Measurements from ENCODE around the gene AKAP8L. TPM values are rescaled to one million over a fixed set of nuclear protein-coding genes. Genes with fewer than 3 reads are reported as not detected.

Gene AKAP8L
- total and polyA plus RNA-seq, 12 donors, result 48.3 to 652 (median 131) TPM

DNA sequence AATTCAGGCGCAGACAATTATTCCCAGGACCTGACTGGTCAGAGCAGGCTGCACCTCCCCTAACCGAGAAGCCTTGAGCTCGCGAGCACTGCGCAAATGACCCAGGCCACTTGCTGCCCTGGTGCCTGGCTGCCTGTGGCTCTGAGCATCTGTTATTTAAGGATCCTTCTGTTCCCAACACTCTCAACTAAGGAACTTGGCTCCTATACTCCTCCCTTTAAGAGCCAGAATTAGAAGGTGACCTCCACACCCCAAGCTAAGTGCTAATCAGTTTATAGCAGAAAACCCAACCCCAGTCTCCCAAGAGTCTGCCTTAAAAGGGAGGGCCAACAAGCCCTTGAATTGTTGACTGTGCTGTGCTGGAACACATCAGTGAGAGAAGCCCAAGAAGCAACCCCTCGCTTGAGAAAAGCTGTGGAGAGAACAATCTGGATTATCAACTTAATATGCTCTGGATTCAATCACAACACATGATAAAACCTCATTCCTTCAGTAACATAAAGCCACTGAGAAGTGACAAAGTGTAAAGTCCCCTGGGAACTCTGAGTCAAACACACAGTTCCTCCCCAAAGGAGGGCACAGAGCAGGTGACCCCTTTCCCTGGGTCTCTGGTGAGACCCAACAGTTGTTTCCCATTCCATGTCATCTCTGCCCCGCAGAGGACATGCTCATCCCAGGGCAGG is 14.6 kb downstream of the AKAP8L start:
- Histone ChIP-seq H3K9me3 (replicated peaks in 1 of 3) (no peaks in the 10 kb centered on the region), H3K4me1 (replicated peaks in 1 of 2) (peaks cover 20 to 60% of the 10 kb centered on the region in 2 donors), H3K4me3 (no peak overlapping the region), H3K36me3 (replicated peaks in 1 of 2) (peaks cover 0 to 57% of the 10 kb centered on the region in 2 donors), H3K27ac (peak overlapping the region in 3 of 5 donors; percentile 0 to 54 (median 49)), H3K27me3 (no peaks in the 10 kb centered on the region)
- TF ChIP-seq POLR2A (IDR thresholded peaks at IDR 0.05) (no peak), CTCF (IDR thresholded peaks at IDR 0.05) (no peak)
- peak in 2 of 7 donors; percentile 60 to 61 for DNase-seq
- 35 to 51% (median 40%) methylated on average over 7 of the region's 7 CpGs for WGBS, 4 donors
- intact Hi-C loops (cut with DNase I), result no loop called here

DNA sequence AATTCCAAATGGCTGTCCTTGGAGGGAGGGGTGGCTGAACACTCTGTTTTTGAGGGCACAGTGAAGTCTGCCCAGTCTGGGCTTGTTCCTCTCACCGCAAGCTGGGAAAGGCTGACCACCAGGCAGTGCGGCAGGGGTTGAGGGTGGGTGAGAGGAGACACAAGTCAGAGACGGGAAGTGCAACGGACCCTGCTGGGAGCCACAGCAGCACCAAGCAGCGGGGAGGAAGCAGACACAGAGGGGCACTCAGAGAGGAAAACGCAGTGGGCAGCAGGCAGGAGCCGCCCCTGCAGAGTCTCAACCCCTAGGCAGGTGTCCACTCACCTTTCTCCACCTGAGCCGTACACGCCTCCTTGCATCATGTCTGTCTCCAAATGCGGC is 15.6 kb downstream of the AKAP8L start:
- intact Hi-C loops (cut with DNase I), result no loop called here
- no peak overlapping the region for H3K4me3 ChIP-seq
- no peaks in the 10 kb centered on the region for H3K9me3 ChIP-seq (replicated peaks in 1 of 3)
- no peak for TF ChIP-seq POLR2A (IDR thresholded peaks at IDR 0.05)
- no peak for TF ChIP-seq CTCF (IDR thresholded peaks at IDR 0.05)
- no peaks in the 10 kb centered on the region for H3K27me3 ChIP-seq
- H3K36me3 ChIP-seq (replicated peaks in 1 of 2), result peaks cover 0 to 64% of the 10 kb centered on the region in 2 donors
- peak in 1 of 7 donors; percentile 18 for DNase-seq
- H3K4me1 ChIP-seq (replicated peaks in 1 of 2), result peaks cover 20 to 54% of the 10 kb centered on the region in 2 donors
- WGBS, 4 donors, result 77 to 83% (median 82%) methylated on average over 8 to 10 of the region's 10 CpGs
- H3K27ac ChIP-seq, result peak overlapping the region in 2 of 5 donors; percentile 49 to 54

DNA sequence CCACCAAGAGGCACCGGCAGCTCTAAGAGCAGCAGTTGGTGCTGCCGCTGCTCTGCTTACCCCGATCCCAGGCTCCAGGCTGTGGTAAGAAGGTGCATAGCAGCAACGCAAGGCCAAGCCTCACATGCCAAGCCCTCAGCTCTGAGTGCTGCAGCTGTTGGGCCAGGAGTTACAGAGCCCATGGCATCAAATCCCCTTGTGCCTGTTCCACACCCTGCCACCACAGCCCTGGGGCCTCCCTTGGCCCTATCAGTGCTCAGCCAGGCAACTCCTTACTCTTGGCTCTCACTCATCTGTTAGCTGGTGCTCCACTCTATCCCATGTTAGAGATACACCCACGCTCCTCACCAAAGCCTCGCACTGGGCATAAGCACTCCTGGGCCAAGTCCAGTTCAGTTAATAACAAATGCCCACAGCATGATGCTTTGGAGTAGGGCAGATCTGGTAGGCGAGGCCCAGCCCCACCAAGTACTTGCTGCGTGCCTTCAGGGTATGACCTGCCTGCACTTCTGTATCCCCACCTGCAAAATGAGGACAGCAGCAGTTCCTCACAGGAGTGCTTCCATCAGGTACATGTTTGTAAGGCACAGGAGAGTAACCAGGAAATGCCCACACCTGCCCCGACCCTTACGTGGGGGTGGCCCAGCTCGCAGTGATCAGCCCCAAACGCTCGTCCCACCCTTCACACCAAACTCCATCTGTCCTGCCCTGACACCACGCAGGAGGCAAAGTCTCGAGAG is 16.2 kb downstream of the AKAP8L start:
- intact Hi-C loops (cut with DNase I), result no loop called here
- WGBS, 4 donors, result 65 to 71% (median 69%) methylated on average over 13 to 15 of the region's 15 CpGs
- H3K4me3 ChIP-seq, result no peak overlapping the region
- DNase-seq, result peak in 1 of 7 donors; percentile 31
- no peak for TF ChIP-seq CTCF (IDR thresholded peaks at IDR 0.05)
- TF ChIP-seq POLR2A (IDR thresholded peaks at IDR 0.05), result no peak
- peak overlapping the region in 1 of 5 donors; percentile 49 for H3K27ac ChIP-seq
- H3K9me3 ChIP-seq (replicated peaks in 1 of 3), result no peaks in the 10 kb centered on the region
- peaks cover 0 to 64% of the 10 kb centered on the region in 2 donors for H3K36me3 ChIP-seq (replicated peaks in 1 of 2)
- H3K27me3 ChIP-seq, result no peaks in the 10 kb centered on the region
- H3K4me1 ChIP-seq (replicated peaks in 1 of 2), result peaks cover 20 to 53% of the 10 kb centered on the region in 2 donors

DNA sequence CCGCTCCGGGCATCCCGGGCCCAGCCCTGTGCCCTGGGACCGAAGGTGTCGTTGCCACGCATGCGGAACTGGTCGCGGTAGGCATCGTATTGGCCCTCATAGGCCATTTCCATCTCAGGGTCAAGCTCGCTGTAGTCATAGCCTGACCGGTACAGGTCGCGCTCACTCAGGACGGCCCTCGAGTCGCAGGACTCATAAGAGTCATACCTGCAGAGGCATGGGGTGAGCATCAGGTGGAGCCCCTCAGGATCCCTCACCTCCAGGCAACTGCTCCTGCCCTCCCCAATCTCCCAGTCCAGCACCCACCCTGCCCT is 17.4 kb downstream of the AKAP8L start:
- intact Hi-C loops (cut with DNase I), result no loop called here
- Histone ChIP-seq H3K9me3 (replicated peaks in 1 of 3) (no peaks in the 10 kb centered on the region), H3K4me1 (replicated peaks in 1 of 2) (peaks cover 10 to 40% of the 10 kb centered on the region in 2 donors), H3K27me3 (no peaks in the 10 kb centered on the region), H3K36me3 (replicated peaks in 1 of 2) (peaks cover 0 to 75% of the 10 kb centered on the region in 2 donors), H3K27ac (peak overlapping the region in 1 of 5 donors; percentile 31), H3K4me3 (no peak overlapping the region)
- no peak for TF ChIP-seq CTCF (IDR thresholded peaks at IDR 0.05)
- TF ChIP-seq POLR2A (IDR thresholded peaks at IDR 0.05), result no peak
- 91 to 100% (median 95%) methylated on average over 4 to 17 of the region's 17 CpGs; no CpG with 5 or more reads in 1 of the 4 donors for WGBS, 4 donors
- DNase-seq, result peak in 1 of 7 donors; percentile 18
